K562 (cell line): Measurements from ENCODE around the gene KLHDC7A. TPM values are rescaled to one million over a fixed set of nuclear protein-coding genes. Genes with fewer than 3 reads are reported as not detected.

Experiments used
- CEBPZ ChIP-seq: fragments of 150-350 bp; IDR thresholded peaks from 2 replicates; pipeline ENCODE4 v1.6.1; 2014; ENCODE audit warnings: low read depth, mild to moderate bottlenecking, low read length, borderline replicate concordance
- ETV5 ChIP-seq: sonication (generic); formaldehyde crosslinking; IDR thresholded peaks from 2 replicates; pipeline ENCODE4 v1.4.0; 2020; ENCODE audit warnings: low read depth, mild to moderate bottlenecking, missing genetic modification reagents
- HES1 ChIP-seq: fragments of 450-650 bp; IDR thresholded peaks from 2 replicates; pipeline ENCODE4 v1.6.1; 2016; ENCODE audit warnings: low read depth, mild to moderate bottlenecking, moderate library complexity
- ILK ChIP-seq: fragments of 450-650 bp; IDR thresholded peaks from 2 replicates; pipeline ENCODE4 v1.6.1; 2016; ENCODE audit warnings: missing genetic modification characterization, low read depth, mild to moderate bottlenecking, missing compliant biosample characterization, moderate library complexity, borderline replicate concordance
- IRF2 ChIP-seq: sonication (generic); formaldehyde crosslinking; IDR thresholded peaks from 2 replicates; pipeline ENCODE4 v1.8.1; 2022; ENCODE audit warnings: mild to moderate bottlenecking, missing genetic modification reagents
- MIER1 ChIP-seq: fragments of 450-650 bp; IDR thresholded peaks from 2 replicates; pipeline ENCODE4 v1.6.1; 2016; ENCODE audit warnings: antibody characterized with exemption, mild to moderate bottlenecking, low read depth
- NBN ChIP-seq: fragments of 450-650 bp; IDR thresholded peaks from 2 replicates; pipeline ENCODE4 v1.6.1; 2016; ENCODE audit warnings: low read depth, mild to moderate bottlenecking
- NCOR1 ChIP-seq: fragments of 450-650 bp; IDR thresholded peaks from 2 replicates; pipeline ENCODE4 v1.6.1; 2016; ENCODE audit warnings: mild to moderate bottlenecking, moderate library complexity
- NFIX ChIP-seq: fragments of 250-450 bp; sonication (Bioruptor Pico); IDR thresholded peaks from 2 replicates; pipeline ENCODE4 v1.4.0; 2020; ENCODE audit warnings: low read depth, mild to moderate bottlenecking, moderate library complexity
- NFRKB ChIP-seq: fragments of 450-650 bp; IDR thresholded peaks from 2 replicates; pipeline ENCODE4 v1.6.1; 2016; ENCODE audit warnings: low read depth
- NR0B1 ChIP-seq: fragments of 450-650 bp; IDR thresholded peaks from one replicate; pipeline ENCODE4 v1.6.1; 2018; ENCODE audit warnings: mild to moderate bottlenecking, moderate library complexity; ENCODE audit not compliant: partially characterized antibody
- NRF1 ChIP-seq, 2 experiments: fragments of 450-650 bp; IDR thresholded peaks in 1 of 2; conservative IDR thresholded peaks in 1 of 2; 2 replicates each; pipeline ENCODE4 v1.6.1; 2014; ENCODE audit warnings: mild to moderate bottlenecking in 2 of 2
- SRSF3 ChIP-seq: fragments of 200-400 bp; formaldehyde crosslinking; IDR thresholded peaks from 2 replicates; pipeline ENCODE4 v1.6.1; 2016; ENCODE audit warnings: mild to moderate bottlenecking, low read length, moderate library complexity; ENCODE audit not compliant: insufficient read depth
- THRAP3 ChIP-seq: fragments of 450-650 bp; IDR thresholded peaks from 2 replicates; pipeline ENCODE4 v1.6.1; 2016; ENCODE audit warnings: mild to moderate bottlenecking, inconsistent platforms, borderline replicate concordance
- U2AF1 ChIP-seq: fragments of 200-400 bp; formaldehyde crosslinking; optimal IDR thresholded peaks from 2 replicates; pipeline ENCODE3; 2017; ENCODE audit warnings: mild to moderate bottlenecking, low read depth, low read length, moderate library complexity
- ZHX1 ChIP-seq: fragments of 150-350 bp; conservative IDR thresholded peaks from 2 replicates; pipeline ENCODE4 v1.6.1; 2014; ENCODE audit warnings: low read length
- ZNF197 ChIP-seq: fragments of 200-800 bp; sonication (Bioruptor generic); IDR thresholded peaks from 2 replicates; pipeline ENCODE4 v1.6.1; 2016; ENCODE audit warnings: low read depth, missing genetic modification characterization, missing compliant biosample characterization
- ZNF561 ChIP-seq: fragments of 450-650 bp; formaldehyde crosslinking; conservative IDR thresholded peaks from 2 replicates; pipeline ENCODE4 v1.4.0; 2020; ENCODE audit warnings: mild to moderate bottlenecking, moderate library complexity
- ZNF780A ChIP-seq: fragments of 250-450 bp; sonication (Bioruptor Pico); IDR thresholded peaks from 2 replicates; pipeline ENCODE4 v1.5.0; 2021; ENCODE audit warnings: mild to moderate bottlenecking
- polyA plus RNA-seq, 8 experiments: library from polyadenylated mRNA; depleted of rRNA in 4 of 8; stranded (reverse) in 5 of 8; unstranded in 3 of 8; fragments of >200 nt; fragmentation: Nextera tagmentation in 2 of 8; fragmentation: Illumina TruSeq in 1 of 8; extraction: Ambion mirVana in 2 of 8; extraction: Trizol in 1 of 8; gene quantifications; 2 replicates each; pipeline versions ENCODE4 v1.2.1 to v1.2.3, GENCODE V29; 2011 to 2014; ENCODE audit warnings: inconsistent platforms in 1 of 8, missing spikeins in 1 of 8
- total RNA-seq, 7 experiments: library from RNA; depleted of rRNA in 6 of 7; stranded (reverse); fragments of >200 nt in 6 of 7; fragmentation: Illumina TruSeq in 2 of 7; extraction: Trizol in 2 of 7; gene quantifications; 2 replicates each; pipeline versions ENCODE4 v1.2.1 to v1.2.3, GENCODE V29; 2011 to 2021; ENCODE audit warnings: low replicate concordance in 1 of 7

Gene KLHDC7A
- total and polyA plus RNA-seq, 9 of the 15 experiments (the other 6 are each of a cell fraction or from before 2014, with no cell fraction given) = 0.01 to 0.02 (median 0.01) TPM; not detected in 6

GRCh38 chr1:18530587-18531502 is 50.1 kb downstream of the KLHDC7A start (continued):
- no peak for TF ChIP-seq ZNF561 (CRISPR knock-in tag)
- peak; percentile 85 for TF ChIP-seq NCOR1
- TF ChIP-seq NRF1 (conservative IDR thresholded peaks at IDR 0.05 in 1 of 2, IDR thresholded peaks at IDR 0.05 in 1 of 2) = no peak
- no peak for TF ChIP-seq NFIX
- no peak for TF ChIP-seq CEBPZ
- no peak for TF ChIP-seq U2AF1
- TF ChIP-seq SRSF3 = no peak
- TF ChIP-seq ZNF780A (CRISPR knock-in tag) = no peak
- TF ChIP-seq NFRKB = no peak
- TF ChIP-seq NR0B1 = no peak
- TF ChIP-seq THRAP3 = no peak
- TF ChIP-seq MIER1 = no peak
- peak; percentile 87 for TF ChIP-seq ETV5 (CRISPR knock-in tag)
- no peak for TF ChIP-seq ZNF197 (CRISPR knock-in tag)
- no peak for TF ChIP-seq ILK (tag)
- TF ChIP-seq ZHX1 = no peak
- TF ChIP-seq NBN = no peak
- TF ChIP-seq HES1 = no peak
- no peak for TF ChIP-seq IRF2 (CRISPR knock-in tag)
